Activated T-helper 1 cell treated with anti-CD3 and anti-CD28 coated beads, Interleukin-12 subunit alpha, Interleukin-12 subunit beta, Interleukin-2, Interleukin-4 antibody, amounts not matched to agents 30 ng/mL and 10 ng/mL and 1 ng/mL, durations not matched to agents 14 hours and 24 hours and 36 hours (primary cell): ENCODE data around the gene CTNND2. TPM values are rescaled to one million over a fixed set of nuclear protein-coding genes. Genes with fewer than 3 reads are reported as not detected.

Experiments used
- DNase-seq: peaks from one replicate; pipeline ENCODE4 v3.0.0; 2021; ENCODE audit warnings: low spot score
- H3K27ac Mint-ChIP-seq: one replicate; pipeline ENCODE4 v1.8.0; 2021; ENCODE audit warnings: mild to moderate bottlenecking, mixed read lengths
- H3K27me3 Mint-ChIP-seq: one replicate; pipeline ENCODE4 v1.8.0; 2022; ENCODE audit warnings: mild to moderate bottlenecking, moderate library complexity, mixed read lengths; ENCODE audit not compliant: insufficient read depth
- H3K36me3 Mint-ChIP-seq: one replicate; pipeline ENCODE4 v1.8.0; 2021; ENCODE audit warnings: low read depth, mixed read lengths
- H3K4me1 Mint-ChIP-seq: one replicate; pipeline ENCODE4 v1.8.0; 2021; ENCODE audit warnings: low read depth, mixed read lengths
- H3K4me3 Mint-ChIP-seq: one replicate; pipeline ENCODE4 v1.8.0; 2021; ENCODE audit warnings: mild to moderate bottlenecking, moderate library complexity, mixed read lengths
- H3K9me3 Mint-ChIP-seq: one replicate; pipeline ENCODE4 v1.8.0; 2021; ENCODE audit warnings: mixed read lengths
- intact Hi-C: fragments of 100-400 bp; cut with micrococcal nuclease; formaldehyde crosslinking; loops from one replicate; pipeline ENCODE4 v1.15.1; 2024
- total RNA-seq: library from RNA; stranded (reverse); gene quantifications from 2 replicates; pipeline ENCODE4 v1.2.3, GENCODE V29; 2022

Gene CTNND2
- total RNA-seq, 1 donor from 2014 or later: not detected

GRCh38 chr5:10985091-10985720 lies 919.0 kb downstream of the CTNND2 start:
- H3K27me3 Mint-ChIP-seq: peaks cover 2% of the 10 kb centered on the region
- no peak overlapping the region for H3K27ac Mint-ChIP-seq
- DNase-seq: no peak
- intact Hi-C loops: no loop called here
- no peaks in the 10 kb centered on the region for H3K36me3 Mint-ChIP-seq
- peaks cover 6% of the 10 kb centered on the region for H3K4me1 Mint-ChIP-seq
- H3K9me3 Mint-ChIP-seq: no peaks in the 10 kb centered on the region
- no peak overlapping the region for H3K4me3 Mint-ChIP-seq

- H3K36me3 Mint-ChIP-seq: no peaks in the 10 kb centered on the region
- no peaks in the 10 kb centered on the region for H3K9me3 Mint-ChIP-seq
Observed at GRCh38 chr5:10984021-10984715, 920.1 kb downstream of the CTNND2 start.

GRCh38 chr5:10982626-10983025 lies 921.6 kb downstream of the CTNND2 start:
- H3K27ac Mint-ChIP-seq: no peak overlapping the region
- H3K4me1 Mint-ChIP-seq: no peaks in the 10 kb centered on the region
- no peak overlapping the region for H3K4me3 Mint-ChIP-seq
- no peaks in the 10 kb centered on the region for H3K36me3 Mint-ChIP-seq
- peaks cover 2% of the 10 kb centered on the region for H3K27me3 Mint-ChIP-seq
- intact Hi-C loops: no loop called here
- H3K9me3 Mint-ChIP-seq: no peaks in the 10 kb centered on the region
- no peak for DNase-seq

More at GRCh38 chr5:10984021-10984715, 920.1 kb downstream of the CTNND2 start:
- H3K27ac Mint-ChIP-seq: no peak overlapping the region
- no peak for DNase-seq
- intact Hi-C loops: no loop called here
- H3K4me1 Mint-ChIP-seq: peaks cover 6% of the 10 kb centered on the region
- peaks cover 2% of the 10 kb centered on the region for H3K27me3 Mint-ChIP-seq
- no peak overlapping the region for H3K4me3 Mint-ChIP-seq

DNA sequence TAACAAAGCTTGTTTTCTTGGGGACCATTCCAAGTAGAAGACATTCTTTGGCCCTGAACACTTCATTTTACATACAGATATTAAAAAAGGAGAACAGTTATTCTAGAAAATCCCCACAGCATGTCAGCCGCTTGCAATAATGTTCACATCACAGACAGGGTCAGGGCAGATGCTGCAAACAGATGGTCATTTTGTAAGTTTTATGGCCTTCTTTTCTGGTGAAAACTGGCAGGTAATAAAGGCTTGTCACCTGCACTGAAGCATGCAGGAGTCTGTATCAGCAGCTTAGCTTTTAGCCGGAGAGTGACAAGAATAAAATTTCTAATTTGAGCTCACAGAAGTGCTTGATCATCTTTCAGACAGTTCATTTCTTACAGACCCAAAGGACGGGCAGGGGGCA lies 922.3 kb downstream of the CTNND2 start:
- intact Hi-C loops: no loop called here
- Mint-ChIP-seq H3K27ac (no peak overlapping the region), H3K4me1 (no peaks in the 10 kb centered on the region), H3K36me3 (no peaks in the 10 kb centered on the region), H3K4me3 (no peak overlapping the region), H3K9me3 (no peaks in the 10 kb centered on the region), H3K27me3 (peaks cover 2% of the 10 kb centered on the region)
- no peak for DNase-seq

GRCh38 chr5:10977011-10977410 lies 927.2 kb downstream of the CTNND2 start:
- H3K36me3 Mint-ChIP-seq: no peaks in the 10 kb centered on the region
- intact Hi-C loops: no loop called here
- H3K27ac Mint-ChIP-seq: no peak overlapping the region
- no peaks in the 10 kb centered on the region for H3K4me1 Mint-ChIP-seq
- no peaks in the 10 kb centered on the region for H3K27me3 Mint-ChIP-seq
- H3K9me3 Mint-ChIP-seq: no peaks in the 10 kb centered on the region
- no peak for DNase-seq
- H3K4me3 Mint-ChIP-seq: no peak overlapping the region

DNA sequence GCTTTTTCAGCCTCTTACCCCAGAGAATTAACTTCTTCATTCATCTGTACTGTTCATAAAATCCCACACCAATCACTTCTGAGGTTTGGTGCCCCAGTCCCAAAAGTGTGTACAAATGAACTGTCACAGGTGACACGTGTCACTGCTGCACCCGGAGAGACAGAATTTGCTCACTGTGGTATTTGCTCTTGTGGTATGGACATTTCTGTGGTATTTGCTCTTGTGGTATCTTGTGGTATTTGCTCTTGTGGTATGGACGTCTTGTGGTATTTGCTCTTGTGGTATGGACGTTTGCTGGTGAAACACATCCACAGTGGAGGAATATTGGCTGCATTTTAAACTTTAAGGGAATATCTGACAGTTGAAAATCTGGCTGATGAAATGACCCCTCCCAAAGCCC lies 928.3 kb downstream of the CTNND2 start:
- Mint-ChIP-seq H3K36me3 (no peaks in the 10 kb centered on the region), H3K4me1 (no peaks in the 10 kb centered on the region), H3K9me3 (no peaks in the 10 kb centered on the region), H3K4me3 (no peak overlapping the region), H3K27me3 (no peaks in the 10 kb centered on the region), H3K27ac (no peak overlapping the region)
- DNase-seq: no peak
- intact Hi-C loops: no loop called here

DNA sequence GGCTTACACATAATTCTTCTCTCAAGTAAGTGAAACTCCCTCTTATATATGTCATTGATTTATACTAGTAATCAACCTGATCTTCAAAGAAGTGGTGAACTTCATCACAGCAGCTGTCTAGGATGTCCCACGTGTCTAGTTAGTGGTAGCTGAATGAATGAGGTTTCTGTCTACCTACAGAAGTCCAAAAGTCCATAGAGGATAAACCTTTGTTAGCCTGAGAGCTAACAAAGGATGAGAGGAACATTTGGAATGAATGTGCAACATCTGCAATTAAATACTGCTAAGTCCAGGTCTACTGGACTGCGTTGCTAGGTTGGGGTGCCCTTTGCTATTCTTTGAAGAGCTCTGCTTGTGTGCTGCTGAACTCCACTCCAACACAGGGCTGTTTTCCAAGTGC lies 929.4 kb downstream of the CTNND2 start:
- no peaks in the 10 kb centered on the region for H3K9me3 Mint-ChIP-seq
- no peaks in the 10 kb centered on the region for H3K4me1 Mint-ChIP-seq
- intact Hi-C loops: no loop called here
- no peak overlapping the region for H3K4me3 Mint-ChIP-seq
- no peaks in the 10 kb centered on the region for H3K36me3 Mint-ChIP-seq
- H3K27ac Mint-ChIP-seq: no peak overlapping the region
- H3K27me3 Mint-ChIP-seq: no peaks in the 10 kb centered on the region
- no peak for DNase-seq

GRCh38 chr5:10973316-10973715 lies 930.9 kb downstream of the CTNND2 start:
- Mint-ChIP-seq H3K36me3 (no peaks in the 10 kb centered on the region), H3K27me3 (no peaks in the 10 kb centered on the region), H3K9me3 (no peaks in the 10 kb centered on the region), H3K4me3 (no peak overlapping the region), H3K27ac (no peak overlapping the region), H3K4me1 (no peaks in the 10 kb centered on the region)
- intact Hi-C loops: no loop called here
- DNase-seq: no peak

DNA sequence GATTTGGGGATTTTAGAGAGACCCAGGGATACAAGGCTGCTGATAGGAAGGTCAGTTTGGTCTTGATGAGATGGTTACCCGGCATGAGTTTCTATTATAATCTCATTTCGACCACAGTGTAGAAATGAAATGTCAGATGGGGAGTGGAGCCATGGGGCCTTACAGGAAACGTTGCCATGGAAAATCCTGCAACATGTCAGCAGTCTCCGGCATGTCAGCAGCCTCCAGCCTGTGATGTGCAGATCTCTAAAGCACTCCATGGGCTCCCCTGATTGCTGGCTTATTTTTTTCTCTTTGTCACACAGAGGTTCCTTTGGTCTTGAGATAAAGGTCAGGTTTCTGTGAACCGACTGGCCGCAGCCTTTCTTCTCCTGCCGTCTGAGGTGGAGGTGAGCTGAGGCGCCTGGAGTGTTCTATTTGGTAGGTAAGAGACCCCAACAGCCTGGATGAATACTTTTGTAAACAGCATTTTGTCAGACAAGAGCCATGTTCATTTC lies 934.5 kb downstream of the CTNND2 start:
- no peaks in the 10 kb centered on the region for H3K4me1 Mint-ChIP-seq
- H3K9me3 Mint-ChIP-seq: no peaks in the 10 kb centered on the region
- H3K27me3 Mint-ChIP-seq: no peaks in the 10 kb centered on the region
- no peak for DNase-seq
- no peak overlapping the region for H3K27ac Mint-ChIP-seq
- no peaks in the 10 kb centered on the region for H3K36me3 Mint-ChIP-seq
- no peak overlapping the region for H3K4me3 Mint-ChIP-seq
- intact Hi-C loops: no loop called here

DNA sequence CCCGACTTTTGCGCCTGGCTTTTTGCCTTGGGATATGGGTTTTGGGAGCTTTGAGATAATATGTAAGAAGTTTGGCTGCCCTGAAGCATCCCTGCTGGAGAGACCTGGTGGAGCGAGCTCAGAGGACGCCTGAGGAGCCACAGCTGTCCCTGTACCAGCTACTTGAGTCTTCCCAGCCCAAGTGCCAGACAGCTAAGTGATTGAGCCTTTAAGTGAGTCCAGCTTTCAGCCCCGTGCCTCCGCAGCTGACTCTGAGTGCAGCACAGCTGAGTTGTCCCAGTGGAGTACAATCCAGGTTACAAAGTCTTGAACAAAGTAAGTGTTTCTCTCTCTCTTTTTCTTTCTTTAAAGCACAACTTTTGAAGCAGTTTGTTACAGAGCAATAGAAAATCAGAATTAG lies 939.4 kb downstream of the CTNND2 start:
- intact Hi-C loops: no loop called here
- no peak overlapping the region for H3K4me3 Mint-ChIP-seq
- H3K9me3 Mint-ChIP-seq: peaks cover 2% of the 10 kb centered on the region
- H3K27me3 Mint-ChIP-seq: no peaks in the 10 kb centered on the region
- no peaks in the 10 kb centered on the region for H3K36me3 Mint-ChIP-seq
- H3K27ac Mint-ChIP-seq: no peak overlapping the region
- H3K4me1 Mint-ChIP-seq: no peaks in the 10 kb centered on the region
- no peak for DNase-seq

GRCh38 chr5:10958728-10959127 lies 945.5 kb downstream of the CTNND2 start:
- no peaks in the 10 kb centered on the region for H3K27me3 Mint-ChIP-seq
- H3K36me3 Mint-ChIP-seq: no peaks in the 10 kb centered on the region
- DNase-seq: no peak
- H3K9me3 Mint-ChIP-seq: peaks cover 7% of the 10 kb centered on the region
- intact Hi-C loops: no loop called here
- no peak overlapping the region for H3K27ac Mint-ChIP-seq
- no peaks in the 10 kb centered on the region for H3K4me1 Mint-ChIP-seq
- no peak overlapping the region for H3K4me3 Mint-ChIP-seq

DNA sequence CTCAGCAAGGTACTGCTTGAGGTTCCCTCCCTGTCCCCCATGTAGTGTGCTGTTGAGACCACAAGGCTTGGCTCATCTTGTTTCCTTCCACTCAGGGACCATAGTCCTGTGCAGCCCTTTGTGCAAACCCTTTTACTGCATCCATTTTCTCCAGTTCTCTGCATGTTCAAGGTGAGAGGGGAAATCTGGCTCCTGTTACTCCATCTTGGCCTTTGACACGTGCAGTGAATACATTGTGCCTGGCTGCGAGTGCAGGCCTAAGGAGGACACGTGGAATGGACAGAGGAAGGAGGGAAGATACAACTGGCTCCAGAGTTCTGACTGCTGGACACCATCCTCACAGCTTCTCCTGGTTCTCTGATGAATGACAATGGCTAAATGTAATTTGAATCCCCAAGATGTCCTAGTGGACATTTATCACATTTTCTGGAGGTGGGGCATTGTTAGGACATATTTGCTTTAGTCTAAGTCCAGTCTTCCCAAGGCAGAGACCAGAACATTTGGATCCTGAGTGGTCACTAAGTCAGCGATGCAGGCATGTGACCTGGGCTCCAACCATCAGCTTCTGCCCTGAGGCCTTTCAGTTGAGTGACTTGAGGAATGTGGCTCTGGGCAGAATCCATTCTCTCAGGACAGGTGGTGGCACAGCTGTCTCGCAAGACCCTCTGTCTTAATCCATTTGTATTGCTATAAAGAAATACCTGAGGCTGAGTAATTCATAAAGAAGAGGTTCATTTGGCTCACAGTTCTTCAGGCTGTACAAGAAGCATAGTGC lies 954.2 kb downstream of the CTNND2 start:
- H3K27ac Mint-ChIP-seq: no peak overlapping the region

DNA sequence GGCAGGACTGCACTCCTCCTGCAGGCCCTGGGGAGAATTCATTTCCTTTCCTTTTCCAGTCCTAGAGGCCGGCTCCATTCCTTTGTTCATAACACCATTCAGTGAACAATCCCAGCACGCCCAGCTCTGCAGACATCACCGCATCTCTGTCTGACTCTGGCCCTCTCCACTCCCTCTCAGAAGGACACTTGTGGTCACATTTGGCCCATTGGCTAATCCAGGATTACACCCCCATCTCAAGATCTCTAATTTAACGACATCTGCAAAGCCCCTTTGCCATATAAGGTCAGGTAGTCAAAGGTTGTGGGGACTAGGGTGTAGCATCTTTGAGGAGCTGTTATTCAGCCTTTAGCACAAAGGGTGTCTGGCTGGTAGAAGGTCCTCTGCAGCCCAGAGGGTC lies 958.2 kb downstream of the CTNND2 start:
- intact Hi-C loops: no loop called here
- Mint-ChIP-seq H3K27ac (no peak overlapping the region), H3K27me3 (no peaks in the 10 kb centered on the region), H3K9me3 (no peaks in the 10 kb centered on the region), H3K4me1 (no peaks in the 10 kb centered on the region), H3K4me3 (no peak overlapping the region), H3K36me3 (no peaks in the 10 kb centered on the region)
- no peak for DNase-seq

More for the DNA sequence above, 954.2 kb downstream of the CTNND2 start:
- Mint-ChIP-seq H3K4me1 (no peaks in the 10 kb centered on the region), H3K9me3 (no peaks in the 10 kb centered on the region), H3K36me3 (no peaks in the 10 kb centered on the region), H3K27me3 (no peaks in the 10 kb centered on the region), H3K4me3 (no peak overlapping the region)
- DNase-seq: no peak
- intact Hi-C loops: no loop called here
